PC-9 (cell line): ENCODE results near the gene KCTD14.

ENCODE experiments used
- CTCF ChIP-seq: fragments of 200-600 bp; sonication (generic); conservative IDR thresholded peaks from 2 replicates; pipeline ENCODE4 v1.6.1; 2017; ENCODE audit warnings: mixed run types, antibody characterized with exemption, mild to moderate bottlenecking, moderate library complexity
- EZH2 ChIP-seq: fragments of 200-600 bp; sonication (generic); IDR thresholded peaks from 2 replicates; pipeline ENCODE4 v1.8.0; 2017; ENCODE audit warnings: antibody characterized with exemption, low read depth

- TF ChIP-seq EZH2 (no peak), CTCF (no peak)
Measured at GRCh38 chr11:77967121-77967520, 56.0 kb downstream of the KCTD14 start.
